HG02763 (cell line): ENCODE data around the gene SSX2IP.
"Not testable (repeated sequence)": the region's sequence is repeated elsewhere in the genome, so short reads cannot be mapped to it uniquely, and the experiment has no call there.

ENCODE experiments used
- ATAC-seq: cut with Tn5 transposase; IDR thresholded peaks from one replicate; pipeline ENCODE4 v1.9.1; 2021; ENCODE audit warnings: mild to moderate bottlenecking, moderate library complexity; ENCODE audit not compliant: unreplicated experiment

Gene SSX2IP

DNA sequence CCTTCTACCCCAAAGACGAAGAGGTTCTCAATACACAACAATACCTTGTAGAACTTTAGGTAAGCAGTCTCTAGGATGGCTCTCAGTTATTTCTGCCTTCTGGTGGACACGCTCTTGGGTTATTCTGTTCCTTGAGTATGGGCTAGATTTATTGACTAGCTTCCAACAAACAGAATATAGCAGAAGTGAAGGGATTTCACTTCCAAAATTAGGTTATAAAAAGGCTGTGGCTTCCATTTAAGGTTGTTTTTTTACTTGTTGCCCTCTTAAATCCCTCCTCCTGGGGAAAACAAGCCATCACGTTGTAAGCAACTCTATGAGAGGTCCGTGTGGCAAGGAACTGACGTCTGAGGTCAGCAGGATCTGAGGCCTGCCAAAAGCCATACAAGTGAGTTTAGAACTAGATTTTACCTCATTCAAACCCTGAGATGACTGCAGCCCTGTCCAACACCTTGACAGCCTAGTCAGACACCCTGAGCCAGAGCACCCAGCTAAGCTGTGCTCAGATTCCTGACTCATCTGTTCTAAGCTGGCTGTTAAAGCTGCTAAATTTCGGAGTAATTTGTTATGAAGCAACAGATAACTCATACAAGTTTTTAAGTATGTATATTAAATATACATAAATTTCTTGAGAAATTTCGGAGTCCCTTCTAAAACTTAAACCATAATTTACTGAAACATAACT, 12.7 kb downstream of the SSX2IP start:
- ATAC-seq, result no peak

DNA sequence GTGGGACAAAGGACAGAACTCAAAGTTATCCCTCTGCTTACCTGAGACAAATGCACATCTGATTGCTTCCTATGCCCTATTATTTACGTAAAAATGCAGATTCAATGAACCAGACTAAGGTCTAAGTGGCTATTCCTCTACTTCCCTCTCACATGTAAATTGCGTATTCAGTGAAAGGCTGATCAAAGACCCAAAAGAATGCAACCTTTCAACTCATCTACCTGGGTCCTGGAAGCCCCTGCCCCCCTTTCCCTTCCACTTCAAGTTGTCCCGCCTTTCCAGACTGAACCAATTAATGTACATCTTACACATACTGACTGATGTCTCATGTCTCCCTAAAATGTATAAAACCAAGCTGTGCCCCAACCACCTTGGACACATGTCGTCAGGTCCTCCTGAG, 14.6 kb downstream of the SSX2IP start:
- ATAC-seq, result no peak

DNA sequence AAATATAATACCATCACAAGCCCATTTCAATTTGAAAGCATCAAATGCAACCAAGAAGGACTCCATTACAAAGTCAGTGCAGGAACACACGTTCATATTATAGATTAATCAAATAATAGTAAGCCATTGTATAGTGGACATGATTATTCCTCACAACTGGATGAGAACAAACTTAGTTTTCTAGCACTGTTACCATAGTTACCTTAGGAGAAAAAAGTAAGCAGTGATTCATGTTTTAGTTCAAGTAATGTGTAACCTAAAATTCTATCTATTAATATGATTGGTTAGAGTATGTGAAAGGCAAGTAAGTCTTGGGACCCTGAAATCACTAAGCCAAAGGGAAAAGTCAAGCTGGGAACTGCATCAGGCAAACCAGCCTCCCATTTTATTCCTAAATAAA, 15.2 kb downstream of the SSX2IP start:
- no peak for ATAC-seq

DNA sequence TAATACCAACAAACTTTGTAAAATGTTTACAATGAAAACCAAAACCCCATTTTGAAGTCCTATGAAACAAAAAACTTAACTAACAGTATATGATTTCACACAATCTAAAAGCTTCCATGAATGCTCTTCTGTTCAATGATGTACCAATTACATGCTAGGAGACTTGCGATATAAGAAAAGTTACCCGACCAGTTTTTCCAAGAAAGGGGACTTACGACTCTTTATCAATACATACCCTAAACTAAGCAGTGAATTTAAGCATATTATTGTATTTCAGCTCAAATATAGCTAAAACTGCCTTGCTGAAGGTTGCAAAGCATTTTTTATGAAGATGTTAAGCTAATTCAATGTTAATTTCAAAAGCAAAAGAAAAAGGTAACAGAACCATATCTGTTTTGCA, 15.6 kb downstream of the SSX2IP start:
- no peak for ATAC-seq

DNA sequence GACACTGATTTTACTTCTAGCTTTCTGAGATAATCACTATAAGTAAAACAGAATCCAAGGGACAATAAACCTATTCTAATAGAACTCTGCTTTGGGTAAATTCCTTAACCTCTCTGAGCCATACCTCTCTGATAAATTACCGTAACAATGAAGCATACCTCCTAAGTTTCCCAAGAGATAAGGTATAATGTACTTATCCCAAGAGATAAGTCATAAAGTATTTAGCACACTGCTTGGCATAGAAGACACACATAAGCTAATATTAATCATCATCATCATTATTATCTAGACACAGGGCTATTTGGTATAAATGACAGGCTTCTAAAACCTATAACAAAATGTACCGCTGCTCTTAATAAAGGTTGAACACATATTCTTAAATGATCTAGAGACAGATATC, 16.2 kb downstream of the SSX2IP start:
- no peak for ATAC-seq

DNA sequence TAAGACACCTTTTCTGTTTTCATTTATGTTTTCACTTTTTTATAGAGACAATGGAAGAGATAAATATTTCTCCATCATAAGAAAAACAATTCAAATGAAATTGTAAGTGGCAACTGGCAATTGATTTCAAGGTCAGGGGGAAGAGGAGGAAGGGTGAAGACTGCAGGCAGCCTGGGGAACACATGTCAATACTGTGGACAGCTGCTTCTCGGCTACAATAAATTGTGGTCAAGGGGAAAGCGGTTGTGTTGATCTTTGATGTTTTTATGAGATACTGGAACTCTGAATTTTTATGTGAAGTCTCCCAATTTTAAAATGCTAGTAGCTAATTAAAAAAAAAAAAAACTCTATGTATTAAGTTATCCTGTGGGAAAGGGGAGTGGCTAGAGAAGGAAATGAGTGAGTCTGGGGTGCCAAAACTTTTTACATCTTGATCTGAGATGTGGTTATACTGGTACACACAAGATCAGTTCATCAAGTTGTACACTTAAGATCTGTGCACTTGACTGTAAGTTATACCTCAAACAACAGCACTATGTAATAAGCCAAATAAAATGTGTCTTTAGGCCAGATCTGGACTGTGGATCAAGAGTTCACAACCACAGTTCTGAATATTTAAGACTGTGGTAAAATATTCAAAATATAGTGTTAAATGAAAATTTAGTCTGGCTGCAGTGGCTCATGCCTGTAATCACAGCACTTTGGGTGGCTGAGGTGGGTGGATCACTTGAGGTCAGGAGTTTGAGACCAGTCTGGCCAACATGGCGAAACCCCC, 18.0 kb downstream of the SSX2IP start:
- no peak for ATAC-seq

DNA sequence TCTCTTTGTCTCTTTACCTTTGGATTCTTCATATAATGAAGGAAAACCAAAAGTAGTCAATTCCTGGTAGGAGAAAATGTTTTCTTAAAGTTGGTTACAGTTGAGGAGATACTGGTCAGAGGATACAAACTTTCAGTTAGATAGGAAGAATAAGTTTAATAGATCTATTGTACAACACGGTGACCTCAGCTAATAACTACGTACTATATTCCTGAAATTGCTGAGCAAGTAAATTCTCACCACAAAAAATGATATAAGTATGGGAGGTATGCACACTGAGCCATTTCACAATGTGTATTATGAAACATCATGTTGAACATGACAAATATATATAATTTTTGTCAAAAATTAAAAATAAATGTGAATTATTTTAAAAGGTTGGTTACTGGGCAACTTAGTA, 20.4 kb downstream of the SSX2IP start:
- no peak for ATAC-seq

DNA sequence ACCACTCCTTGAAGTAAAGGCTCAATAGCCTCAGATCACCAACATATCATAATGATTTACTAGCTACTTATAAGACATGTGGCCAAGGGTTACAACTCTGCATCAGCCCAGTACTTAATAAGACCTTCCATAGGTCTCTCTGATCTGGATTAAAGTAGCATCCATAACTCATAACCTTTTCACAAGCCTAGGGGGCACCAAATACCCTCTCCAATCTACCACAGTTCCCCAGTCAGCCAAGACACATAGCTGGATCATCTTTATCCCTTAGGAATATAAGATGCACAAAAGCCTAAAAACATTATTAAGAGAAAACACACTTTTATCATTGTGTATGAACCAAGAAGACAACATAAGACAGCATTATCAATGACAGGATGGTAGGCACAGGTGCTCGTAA, 22.1 kb downstream of the SSX2IP start:
- no peak for ATAC-seq

DNA sequence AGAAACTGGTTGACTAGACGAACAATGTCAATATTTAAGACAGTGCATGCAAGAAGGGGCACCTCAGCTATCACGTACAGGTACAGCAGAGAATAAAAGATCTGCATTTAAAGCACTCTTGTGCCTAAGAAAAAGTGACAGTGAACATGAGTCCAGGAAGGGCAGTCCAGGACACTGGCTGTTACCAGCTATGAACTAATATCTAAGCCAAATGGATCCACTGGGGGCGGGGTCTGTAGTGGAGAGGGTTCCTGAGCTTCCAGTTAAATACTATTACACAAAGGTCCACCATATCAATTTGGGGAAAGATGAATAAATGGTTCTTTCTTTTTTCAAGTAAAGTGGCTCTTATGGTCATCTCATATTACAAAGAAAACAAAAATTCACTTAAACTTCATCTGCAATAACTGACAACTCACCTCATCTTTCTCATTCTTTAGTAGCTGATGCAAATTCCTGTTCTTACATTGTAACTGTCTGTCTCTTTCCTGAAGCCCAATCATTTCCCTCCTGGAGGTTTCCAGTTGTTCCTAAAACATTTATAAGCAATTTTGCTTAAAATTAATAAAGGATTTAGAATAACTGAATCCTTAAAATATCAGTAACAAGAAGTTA, 24.5 kb downstream of the SSX2IP start:
- ATAC-seq, result no peak

DNA sequence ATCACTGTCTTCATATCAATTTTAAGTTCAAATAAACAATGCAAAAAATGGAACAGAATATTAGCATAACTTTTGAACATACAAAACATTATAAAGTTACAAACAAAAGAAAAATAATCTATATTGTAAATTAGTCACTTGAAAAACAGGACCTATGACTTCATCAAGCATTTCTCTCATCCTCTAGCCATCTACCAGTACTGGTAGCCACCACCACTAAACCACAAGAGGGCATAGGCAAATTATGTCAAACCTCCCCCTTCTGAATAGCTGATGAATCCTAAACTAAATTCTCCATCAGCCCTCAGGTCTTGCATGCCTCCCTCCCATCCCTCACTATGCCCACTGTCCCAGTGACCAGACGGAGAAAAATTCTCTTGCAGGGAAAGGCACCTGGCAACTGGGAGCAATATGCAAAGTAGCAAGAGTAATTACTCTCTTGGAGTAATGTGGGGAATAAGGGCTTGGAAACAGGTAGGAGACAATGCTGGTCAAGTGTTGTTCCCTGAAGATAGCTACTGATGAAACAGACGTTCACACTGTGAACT, 37.1 kb downstream of the SSX2IP start:
- ATAC-seq, result no peak

DNA sequence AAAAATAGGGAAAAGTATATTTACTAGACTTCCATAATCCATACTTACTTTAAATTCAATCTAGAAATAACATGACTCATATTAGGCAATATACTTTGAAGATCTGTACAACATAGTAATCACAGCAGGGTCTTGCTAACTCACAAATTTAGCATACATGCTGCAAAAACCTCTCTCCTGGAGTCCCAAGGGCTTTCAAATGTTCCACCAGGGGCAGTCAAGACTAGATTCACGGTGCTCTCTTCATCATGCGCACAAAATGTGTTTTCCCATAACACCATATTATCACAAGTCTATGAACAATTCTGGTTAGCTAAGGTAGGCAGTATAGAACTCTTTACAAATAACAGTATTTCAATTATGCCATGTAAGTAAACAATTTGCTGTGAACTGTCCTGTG, 45.8 kb downstream of the SSX2IP start:
- no peak for ATAC-seq

DNA sequence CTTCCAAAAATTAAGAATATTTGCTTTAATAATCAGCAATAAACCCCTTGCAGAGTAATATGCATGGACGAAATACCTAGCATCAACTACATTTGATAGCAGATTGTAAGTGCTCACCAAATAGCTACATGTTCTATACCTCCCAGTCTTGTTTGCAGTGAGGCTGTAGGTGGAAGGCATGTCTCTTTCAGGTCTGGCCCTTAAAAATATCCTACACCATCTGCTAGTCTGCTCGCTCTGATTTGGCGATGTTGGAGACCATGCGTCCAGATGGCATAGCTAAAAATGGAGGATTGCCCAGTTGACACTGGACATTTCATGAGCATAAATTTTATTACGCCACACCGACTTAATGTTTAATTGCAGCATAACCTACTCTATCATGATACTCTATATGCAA, 47.1 kb downstream of the SSX2IP start:
- no peak for ATAC-seq

DNA sequence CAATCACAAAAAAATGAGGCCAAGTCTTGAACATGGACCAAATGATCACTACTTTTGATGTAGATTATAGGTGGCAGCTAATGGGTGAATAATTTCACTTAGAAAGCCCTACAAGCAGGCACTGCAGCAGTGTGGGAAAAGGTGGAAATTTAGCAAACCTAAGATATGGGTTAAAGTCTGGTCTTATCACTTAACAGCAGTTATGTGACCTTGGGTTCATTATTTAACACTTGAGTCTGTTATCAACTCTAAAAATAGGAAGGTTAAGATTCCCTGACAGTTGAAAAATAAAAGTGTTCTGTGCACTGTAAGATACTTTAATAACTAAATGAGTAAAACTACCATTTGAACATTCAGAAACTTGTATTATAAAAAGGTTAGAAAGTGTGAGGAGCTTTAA, 47.5 kb downstream of the SSX2IP start:
- no peak for ATAC-seq

DNA sequence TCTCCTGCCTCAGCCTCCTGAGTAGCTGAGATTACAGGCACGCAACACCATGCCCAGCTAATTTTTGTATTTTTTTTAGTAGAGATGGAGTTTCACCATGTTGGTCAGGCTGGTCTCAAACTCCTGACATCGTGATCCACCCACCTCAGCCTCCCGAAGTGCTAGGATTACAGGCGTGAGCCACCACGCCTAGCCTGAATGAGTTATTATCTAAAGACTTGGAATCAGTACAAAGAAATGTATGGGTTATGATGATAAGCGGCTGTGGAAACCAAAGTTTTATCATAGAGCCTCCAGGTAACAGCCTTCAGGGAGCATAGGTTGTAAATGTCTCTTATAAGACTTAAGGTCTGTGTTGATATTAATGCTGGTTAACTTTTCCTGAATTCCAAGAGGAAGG, 50.5 kb downstream of the SSX2IP start:
- ATAC-seq, result not testable (repeated sequence)

DNA sequence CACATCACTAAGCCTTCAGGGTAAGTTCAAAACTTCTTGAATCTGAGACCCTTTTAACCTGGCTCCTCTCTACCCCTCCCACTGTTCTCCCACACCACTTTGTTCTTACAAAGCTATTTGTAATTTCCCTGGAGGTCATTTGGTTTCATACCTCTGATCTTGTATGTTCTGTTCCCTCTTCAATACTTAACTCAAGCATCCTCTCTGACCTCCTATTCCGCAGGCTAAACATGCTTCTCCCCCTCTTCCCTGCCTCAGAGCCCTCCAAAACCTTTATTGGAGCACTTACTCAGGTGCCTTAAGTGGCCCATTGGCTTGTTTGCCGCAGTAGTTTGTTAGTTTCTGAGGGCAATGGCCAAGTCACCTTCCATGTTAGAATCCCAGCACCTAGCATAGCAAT, 54.8 kb downstream of the SSX2IP start:
- no peak for ATAC-seq

DNA sequence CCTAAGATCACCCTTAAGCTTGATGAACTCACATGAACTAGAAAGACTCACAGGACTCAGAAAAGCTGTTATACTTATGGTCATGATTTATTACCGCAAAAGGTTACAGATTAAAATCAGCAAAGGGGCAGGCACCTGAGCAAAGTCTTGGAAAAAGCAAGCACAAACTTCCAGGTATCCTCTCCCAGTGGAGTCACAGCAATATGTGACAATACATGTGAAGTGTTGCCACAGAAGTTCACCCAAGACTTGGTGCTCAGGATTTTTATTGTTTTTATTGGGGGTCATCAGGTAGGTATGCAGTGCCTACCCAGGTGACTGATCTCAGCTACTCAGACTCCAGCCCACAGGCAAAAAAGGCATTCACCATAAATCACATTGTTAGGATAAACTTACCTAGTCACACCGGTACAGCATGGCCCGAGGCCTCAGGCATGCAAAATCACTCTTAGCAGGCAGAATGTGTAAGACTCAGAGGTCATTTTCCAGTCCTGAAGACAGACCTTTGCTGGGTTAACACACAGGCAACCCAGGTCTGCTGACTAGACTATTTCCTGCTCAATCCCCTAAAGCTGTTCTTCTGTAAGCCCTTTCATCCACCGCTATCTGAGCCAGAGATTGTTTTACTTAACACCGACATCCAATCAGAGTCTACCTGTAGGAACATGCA, 55.6 kb downstream of the SSX2IP start:
- ATAC-seq, result no peak

DNA sequence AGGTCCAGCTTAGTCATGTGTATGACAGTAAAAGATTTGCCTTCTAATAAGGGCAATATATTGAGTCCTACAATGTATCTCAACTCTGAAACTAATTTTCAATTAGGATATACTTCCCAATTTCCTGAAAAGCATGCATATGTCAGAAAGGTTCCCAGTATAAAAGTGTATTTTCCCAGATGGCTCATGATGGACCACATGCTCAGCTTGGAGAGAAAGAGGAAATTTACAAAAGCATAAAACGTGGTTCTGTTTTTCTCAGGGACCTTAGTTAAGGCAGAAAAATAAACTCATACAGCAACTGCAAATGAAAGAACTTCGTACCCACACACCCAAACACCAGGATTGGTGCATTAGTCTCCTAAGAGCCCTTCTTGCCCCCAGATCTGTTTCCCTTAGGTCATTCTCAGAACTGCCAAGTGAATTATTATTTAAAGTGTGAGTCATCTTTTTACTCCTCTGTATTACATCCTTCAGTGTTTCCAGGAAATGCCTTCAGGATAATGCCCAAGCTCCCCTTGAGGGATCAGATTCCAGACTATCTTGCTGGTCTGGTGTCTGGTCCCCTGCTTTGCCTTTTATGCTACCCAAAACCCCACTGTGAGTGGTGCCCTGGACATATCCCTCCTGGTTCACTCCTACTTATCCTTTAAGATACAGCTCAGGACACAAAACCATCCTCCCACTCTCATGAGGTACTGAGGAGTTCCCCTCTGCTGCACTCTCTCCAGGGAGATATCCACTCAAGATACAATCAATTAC, 57.4 kb downstream of the SSX2IP start:
- no peak for ATAC-seq

DNA sequence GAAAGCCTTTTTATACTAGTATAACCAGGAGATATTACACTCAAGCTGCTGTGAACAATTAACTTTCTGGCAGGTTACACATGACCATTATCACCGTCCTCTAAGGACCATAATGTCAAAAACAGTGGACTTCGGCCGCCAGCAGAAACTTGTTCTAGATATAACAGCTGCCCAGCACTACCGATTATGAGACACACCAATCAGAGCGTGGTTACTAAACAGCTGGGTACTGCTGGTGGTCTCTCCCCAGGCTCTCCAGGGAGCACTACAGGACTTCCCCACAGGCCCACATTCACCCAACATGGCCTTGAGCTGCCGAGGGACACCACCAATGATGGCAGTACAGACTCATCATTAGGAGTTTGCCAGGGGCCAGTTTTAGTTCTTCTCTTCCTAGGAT, 58.1 kb downstream of the SSX2IP start:
- no peak for ATAC-seq

DNA sequence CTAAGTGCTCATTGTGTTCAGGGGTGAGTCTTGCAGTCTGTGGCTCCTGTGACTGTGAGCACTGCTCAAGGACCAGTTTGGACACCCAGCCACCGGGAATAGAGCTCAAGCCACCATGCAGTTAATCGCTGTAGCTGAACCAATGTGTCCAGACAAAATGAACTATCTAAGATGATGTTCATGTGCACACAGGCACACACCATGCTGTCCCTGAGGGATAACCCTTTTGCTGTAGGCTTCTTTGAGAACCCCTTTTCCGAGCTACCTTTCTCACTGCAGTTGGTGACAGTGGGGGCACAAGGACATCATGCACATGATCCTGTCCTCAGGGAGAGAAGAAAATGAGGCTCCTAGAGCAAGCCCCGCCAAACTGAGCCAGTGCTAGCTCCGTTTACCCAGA, 65.4 kb downstream of the SSX2IP start:
- ATAC-seq, result no peak

DNA sequence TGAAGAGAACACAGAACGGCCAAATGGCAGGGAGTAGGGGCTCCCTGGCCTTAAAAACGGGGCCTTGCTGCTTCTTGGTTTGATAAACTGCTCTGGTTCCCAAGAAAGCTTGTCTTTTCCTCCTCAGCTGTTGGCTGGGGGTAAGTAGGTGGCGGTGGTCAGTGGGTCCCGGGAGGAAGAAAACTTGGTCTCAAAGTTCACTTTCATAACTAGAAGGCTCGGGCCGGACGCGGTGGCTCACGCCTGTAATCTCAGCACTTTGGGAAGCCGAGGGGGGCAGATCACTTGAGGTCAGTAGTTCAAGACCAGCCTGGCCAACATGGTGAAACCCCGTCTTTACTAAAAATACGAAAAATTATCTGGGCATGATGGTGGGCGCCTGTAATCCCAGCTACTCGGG, 68.7 kb downstream of the SSX2IP start:
- no peak for ATAC-seq
